IPS-11a (cell line): Measurements from ENCODE around the gene ABCA13.

ENCODE experiments used
- H3K4me3 ChIP-seq: one replicate; pipeline ENCODE4 v1.5.1; 2013; ENCODE audit warnings: low read depth, low read length, control low read depth

The ABCA13 gene

DNA sequence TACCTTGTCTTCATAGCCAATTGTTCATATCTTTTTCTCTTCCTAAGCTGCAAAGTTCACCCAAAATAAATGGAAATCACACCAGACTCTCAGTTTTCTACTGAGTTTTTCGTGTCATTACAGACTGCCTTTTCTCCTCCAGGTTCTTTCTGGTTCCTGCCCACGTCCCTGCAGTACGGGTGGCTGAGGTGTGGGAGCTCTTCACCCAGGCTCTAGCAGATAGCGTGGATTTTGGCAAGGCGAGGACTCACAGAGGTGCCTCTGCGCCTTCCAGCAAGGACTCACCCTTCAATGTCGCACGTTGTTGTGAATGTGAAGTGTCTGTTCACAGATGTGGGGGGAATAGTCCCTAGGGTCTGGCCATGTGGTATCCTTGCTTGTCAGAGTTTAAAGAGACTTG is 71.6 kb downstream of the ABCA13 start:
- H3K4me3 ChIP-seq = no peak overlapping the region

DNA sequence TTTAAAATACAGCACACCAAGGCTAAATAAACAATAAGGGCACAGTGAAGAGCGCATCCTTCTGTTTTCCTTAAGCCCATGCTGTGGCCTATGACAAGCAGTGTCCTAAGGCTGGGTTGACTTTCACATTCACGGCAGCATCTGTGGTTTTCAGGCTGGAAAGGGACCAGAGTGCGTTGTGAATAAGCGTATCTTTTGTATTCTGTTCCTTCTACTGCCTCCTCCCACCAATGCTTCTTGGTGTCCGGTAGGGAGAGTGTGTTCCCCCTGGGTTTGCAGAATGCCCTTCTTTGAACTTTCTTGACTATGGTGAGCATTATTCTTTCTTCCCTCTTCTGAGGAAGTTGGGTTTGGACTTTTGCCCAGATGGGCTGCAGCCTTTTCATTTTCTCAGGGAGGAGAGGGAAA is 73.6 kb downstream of the ABCA13 start:
- H3K4me3 ChIP-seq = no peak overlapping the region

DNA sequence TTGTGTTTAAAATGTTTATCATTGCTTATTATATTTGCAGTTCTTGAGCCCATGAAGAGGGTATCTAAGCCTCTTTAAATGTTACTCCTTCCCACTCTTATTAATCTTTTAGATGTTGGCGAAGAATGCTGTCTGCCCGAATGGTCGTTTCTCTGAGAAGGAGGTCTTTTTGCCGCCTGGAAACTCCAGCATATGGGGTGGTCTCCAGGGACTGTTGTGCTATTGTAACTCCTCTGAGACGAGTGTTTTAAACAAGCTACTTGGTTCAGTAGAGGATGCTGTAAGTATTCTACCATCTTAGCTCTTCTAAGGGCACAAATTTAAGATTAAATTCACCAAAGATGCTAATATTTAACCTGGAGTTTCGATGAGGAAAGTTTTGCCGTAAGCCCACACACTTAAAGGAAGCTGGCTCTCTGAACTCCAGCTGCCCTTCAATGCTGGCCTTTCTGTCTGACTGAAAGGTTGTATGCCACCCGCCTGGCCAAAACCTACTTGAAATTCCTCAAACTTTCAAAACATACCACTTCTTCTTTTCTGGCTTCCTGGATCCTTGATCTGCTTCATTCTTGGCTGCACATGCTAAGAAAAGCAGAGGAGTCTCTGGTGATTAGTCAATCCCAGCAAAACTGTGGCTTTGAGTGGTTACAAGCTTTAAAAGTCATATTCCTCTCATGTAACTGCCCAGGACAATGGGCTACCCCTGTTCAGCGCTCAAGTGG is 74.7 kb downstream of the ABCA13 start:
- H3K4me3 ChIP-seq = no peak overlapping the region

DNA sequence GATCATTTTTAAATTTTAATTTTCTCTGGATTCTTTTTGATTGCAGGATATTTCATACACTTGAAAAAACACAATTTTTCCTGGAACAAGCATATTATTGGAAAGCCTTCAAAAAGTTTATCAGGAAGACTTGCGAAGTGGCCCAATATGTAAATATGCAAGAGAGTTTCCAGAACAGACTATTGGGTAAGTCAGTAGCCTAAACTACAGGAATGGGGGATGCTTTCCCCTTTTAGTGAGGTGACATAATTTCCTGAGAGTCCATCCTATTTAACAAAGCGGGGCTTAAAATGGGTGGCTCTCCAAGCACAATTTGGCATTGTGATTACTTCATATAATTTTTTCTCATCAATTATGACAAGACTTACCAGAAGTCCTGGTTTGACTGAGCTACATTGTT is 77.9 kb downstream of the ABCA13 start:
- no peak overlapping the region for H3K4me3 ChIP-seq

DNA sequence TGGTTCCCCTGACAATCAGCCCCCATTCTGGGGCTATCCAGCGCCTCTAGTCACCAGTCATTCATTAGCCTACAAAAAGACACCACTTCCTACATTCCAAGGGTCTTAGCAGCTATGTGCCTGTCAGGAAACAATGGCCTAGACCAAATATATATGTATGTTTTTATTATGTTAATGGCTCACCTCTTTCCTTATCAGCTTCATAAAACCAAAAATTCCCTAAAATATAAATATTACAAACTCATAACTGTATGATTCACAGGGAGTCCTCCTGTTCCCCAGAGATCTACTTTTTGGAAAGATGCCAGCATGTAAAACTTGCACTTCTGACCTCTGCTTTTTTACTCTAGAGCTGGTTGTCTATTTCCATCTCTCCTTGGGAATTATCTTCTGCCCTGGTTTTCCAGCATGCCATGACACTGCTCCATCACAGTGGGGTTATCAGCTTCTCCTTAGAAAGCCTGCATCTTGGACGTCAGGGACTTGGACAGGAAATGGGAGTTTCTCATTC is 79.2 kb downstream of the ABCA13 start:
- H3K4me3 ChIP-seq = no peak overlapping the region

DNA sequence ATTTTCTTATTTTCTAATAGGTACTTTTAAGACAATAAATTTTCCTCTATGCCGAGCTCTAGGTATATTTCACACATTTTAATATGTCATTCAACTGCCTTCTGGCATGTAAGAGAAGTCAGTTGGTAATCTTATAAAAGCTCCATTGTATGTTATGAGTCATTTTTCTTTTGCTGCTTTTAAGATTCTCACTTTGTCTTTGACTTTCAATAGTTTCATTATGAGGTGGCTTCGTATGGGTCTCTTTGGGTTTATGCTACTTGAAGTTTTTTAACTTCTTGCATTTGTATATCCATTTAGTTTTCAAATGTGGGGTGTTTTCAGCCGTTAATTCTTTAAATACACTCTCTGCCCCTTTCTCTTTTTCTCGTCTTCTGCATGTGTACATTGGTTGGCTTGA is 80.5 kb downstream of the ABCA13 start:
- H3K4me3 ChIP-seq = no peak overlapping the region

DNA sequence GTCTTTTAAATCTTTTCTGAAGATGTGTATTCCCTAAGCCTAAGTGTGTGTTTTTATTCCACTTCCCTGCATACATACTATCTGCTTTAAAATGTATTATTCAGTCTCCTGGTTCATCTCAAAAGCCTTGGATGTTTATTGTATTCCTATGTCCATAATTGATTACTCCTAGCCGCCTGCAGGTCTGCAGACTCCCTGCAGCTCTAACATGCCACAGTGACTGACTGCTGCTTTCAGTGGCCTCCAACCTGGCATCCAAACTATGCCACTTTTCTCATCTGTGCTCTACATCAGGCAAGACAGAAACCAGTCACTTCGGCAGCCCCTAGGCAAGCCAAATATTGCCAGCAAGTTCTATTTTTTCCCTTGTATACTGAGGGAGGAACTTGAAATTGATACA is 81.7 kb downstream of the ABCA13 start:
- H3K4me3 ChIP-seq = no peak overlapping the region

DNA sequence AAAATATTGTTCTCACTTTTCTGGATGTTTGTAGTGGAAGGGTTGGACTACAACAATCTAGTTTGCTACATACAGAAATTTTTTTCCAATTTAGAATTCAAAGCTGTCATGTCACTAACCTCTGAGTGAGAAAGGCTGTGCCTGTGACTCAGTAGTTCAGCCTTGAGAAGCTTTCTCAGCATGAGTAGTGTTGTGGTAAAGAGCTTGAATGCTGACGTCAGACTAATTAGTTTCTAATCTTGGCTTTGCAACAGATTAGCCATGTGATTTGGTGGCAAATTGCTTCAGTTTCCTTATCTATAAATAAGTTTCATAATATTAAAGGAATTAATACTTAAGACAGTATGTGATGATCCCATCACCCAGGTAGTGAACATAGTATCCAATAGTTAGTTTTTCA is 83.8 kb downstream of the ABCA13 start:
- H3K4me3 ChIP-seq = no peak overlapping the region

DNA sequence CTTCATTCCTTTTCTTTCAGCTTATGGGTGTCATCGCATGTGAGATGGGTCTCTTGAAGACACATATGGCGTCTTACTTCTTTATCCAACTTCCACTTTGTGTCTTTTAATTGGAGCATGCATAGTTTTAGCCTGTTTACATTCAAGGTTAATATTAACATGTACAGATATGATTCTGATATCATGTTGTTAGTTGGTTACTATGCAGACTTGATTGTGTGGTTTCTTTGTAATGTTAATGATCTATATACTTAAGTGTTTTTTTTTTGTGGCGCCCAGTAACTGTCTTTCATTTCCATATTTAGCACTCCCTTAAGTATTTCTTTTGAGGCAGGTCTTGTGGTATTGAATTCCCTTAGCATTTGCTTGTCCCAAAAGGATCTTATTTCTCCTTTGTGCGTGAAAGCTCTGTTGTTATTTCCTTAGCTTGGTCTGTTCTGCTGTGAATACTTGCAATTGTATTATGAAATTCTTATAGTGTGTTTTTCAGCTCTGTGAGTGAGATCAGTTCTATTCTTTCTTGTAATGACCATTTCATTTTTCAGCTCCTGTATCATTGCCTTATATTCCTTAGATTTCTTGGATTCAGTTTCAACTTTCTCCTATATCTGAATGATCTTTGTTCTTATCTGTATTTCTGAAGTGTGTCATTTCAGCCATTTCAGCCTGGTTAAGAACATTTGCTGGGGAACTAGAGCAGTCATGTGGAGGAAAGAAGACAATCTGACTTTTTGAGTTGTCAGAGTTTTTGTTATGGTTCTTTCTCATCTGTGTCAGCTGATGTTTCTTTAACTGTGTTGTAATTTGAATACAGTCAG is 88.4 kb downstream of the ABCA13 start:
- no peak overlapping the region for H3K4me3 ChIP-seq

DNA sequence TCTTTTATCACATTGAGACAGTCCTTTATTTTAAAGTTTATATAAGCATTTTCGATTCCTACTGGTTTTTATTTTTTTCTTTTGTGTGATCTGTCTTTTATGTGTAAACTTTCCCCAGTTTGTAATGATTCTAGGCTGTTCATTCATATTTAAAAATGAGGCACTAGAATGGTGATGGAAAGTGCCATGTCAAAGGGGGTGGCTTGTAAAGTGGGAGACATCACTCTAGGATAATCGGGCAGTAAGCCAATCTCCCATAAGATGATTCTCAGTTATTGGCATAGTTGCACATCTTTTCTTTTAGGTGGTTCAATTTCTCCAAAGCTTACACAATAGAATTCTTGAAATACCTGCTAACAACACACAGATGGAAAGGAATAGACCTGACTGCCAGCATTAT is 90.4 kb downstream of the ABCA13 start:
- H3K4me3 ChIP-seq = no peak overlapping the region

DNA sequence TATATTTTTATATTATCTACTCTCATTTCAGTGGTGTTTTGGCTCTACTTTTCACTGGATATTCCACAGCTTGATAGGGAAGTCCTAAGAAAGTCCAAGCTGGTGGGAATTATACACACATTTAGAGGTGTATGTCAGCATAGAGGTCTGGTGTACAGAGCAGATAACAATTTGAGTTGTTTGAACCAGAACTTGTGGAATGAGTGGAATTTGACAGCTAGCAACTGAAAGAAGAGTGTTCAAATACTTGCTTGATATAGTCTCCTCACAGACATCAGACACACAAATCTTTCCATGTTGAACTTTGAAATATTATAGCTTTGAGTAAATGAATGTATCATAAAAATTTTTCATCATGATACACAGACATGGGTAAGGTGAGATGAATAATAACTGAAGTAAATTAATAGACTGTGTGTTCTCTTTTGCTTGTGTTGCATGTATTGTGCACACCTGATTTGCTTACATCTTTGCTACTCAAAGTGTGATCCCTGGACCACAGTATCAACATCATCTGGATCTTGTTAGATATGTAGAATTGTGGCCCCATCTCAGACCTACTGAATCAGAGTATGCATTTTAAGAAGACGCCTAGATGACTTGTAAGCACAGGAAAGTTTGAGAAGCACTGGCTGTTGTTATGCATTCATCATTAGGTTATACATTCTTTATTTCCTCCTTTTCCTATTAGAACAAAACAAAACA is 91.5 kb downstream of the ABCA13 start:
- H3K4me3 ChIP-seq = no peak overlapping the region

DNA sequence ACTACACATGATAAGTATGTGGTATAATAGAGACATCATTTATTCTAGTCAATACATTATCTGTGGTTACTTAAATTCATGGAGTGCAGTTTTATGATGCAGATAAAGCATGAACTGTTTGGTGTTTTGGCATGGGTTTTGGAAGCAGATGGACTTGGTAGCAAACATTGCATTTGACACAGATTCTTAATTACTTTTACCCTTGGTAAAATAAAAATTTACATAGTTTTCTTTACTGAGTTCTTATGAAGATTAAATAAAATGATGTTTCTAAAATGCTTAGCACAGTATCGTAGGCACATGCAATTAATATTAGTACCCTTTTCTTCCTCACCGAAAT is 92.0 kb downstream of the ABCA13 start:
- H3K4me3 ChIP-seq = no peak overlapping the region

DNA sequence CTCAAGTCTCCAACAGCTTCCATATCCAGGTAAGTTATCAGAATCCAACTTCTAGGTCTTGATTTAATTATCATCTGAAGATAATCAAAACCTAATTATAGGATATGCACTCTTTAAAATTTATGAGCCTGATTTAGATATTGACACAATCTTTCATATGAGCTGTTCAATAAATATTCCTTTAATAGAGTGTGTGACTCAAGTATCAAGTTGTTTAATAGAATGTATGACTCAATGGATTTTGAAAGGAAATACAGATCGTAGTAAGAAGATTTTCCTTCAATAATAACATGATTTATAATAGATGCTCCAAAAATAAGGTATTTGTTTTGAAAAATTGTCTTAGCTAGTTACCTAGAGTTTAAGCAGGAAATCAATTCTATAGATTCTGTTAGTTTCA is 97.8 kb downstream of the ABCA13 start:
- no peak overlapping the region for H3K4me3 ChIP-seq

DNA sequence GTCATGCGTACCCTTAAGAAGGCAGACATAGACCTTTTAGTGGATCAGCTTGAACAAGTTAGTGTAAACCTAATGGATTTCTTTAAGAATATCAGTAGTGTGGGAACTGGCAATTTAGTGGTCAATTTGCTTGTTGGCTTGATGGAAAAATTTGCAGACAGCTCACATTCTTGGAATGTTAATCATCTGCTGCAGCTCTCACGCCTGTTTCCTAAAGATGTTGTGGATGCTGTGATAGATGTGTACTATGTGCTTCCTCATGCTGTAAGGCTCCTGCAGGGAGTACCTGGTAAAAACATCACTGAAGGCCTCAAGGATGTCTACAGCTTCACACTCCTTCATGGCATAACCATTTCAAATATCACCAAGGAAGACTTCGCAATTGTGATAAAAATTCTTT is 103.4 kb downstream of the ABCA13 start:
- H3K4me3 ChIP-seq = no peak overlapping the region

DNA sequence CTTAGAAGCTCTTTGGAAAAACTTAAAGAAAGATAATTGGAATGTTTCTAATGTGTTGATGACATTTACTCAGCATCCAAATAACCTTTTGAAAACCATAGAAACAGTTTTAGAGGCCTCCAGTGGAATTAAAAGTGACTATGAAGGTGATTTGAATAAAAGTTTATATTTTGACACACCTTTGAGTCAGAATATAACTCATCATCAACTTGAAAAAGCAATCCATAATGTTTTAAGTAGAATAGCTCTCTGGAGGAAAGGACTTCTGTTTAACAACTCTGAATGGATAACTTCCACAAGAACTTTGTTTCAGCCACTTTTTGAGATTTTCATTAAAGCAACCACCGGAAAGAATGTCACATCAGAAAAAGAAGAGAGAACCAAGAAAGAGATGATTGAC is 108.2 kb downstream of the ABCA13 start:
- H3K4me3 ChIP-seq = no peak overlapping the region

DNA sequence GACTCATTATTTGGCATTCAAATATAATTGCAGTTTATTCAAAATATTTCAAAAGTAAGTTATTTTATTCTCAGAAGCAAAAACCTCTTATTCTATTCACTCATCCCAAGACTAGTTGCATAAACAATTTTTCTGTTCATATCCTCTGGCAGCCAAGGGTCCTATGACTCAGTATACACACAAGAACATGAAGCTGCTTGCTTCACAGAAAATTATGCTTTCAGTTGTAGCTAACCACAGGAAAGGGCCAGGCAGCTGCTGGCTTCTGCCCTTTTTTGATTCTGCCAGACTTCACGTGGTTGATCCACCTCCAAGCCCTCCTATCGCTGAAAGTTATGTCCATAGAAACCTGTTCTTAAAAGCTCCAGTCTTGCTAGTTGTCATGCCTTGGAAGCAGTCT is 108.8 kb downstream of the ABCA13 start:
- H3K4me3 ChIP-seq = no peak overlapping the region

DNA sequence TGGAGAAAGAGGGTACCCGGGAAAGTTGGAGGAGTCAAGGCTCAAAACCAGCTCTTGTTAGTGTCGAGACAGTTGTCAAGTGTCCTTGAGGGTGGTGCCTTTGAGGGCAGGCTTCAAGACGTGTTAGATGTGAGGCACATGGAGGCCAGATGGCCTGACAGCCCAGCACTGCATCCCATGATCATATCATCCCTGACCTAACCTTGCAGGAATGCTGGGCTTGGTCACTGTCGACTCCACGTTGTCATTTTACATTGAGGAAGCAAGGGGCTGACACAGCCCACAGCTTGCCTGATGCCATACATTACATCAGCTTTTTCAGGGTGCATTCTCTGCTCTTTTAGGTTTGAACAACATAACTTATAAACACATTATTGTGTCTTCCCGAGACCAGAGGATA is 114.1 kb downstream of the ABCA13 start:
- no peak overlapping the region for H3K4me3 ChIP-seq

DNA sequence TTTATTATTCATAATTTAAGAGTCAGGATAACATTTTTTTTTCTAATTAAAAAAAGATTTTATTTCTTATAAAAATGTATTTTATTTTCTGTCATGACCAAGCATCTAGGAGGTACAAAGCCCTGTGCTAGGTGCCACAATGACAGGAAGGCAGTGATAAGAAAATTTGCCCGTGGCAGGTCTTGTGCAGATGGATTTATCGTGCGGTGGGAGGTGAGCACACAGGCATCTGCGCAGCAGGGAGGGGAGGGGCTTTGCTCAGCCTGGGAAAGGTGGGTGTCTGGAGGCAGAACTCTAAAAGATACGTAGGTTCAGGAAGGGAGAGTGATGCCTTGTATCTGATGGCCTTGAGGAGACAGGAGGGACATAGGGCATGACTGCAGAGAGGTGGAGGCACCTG is 115.6 kb downstream of the ABCA13 start:
- H3K4me3 ChIP-seq = no peak overlapping the region

DNA sequence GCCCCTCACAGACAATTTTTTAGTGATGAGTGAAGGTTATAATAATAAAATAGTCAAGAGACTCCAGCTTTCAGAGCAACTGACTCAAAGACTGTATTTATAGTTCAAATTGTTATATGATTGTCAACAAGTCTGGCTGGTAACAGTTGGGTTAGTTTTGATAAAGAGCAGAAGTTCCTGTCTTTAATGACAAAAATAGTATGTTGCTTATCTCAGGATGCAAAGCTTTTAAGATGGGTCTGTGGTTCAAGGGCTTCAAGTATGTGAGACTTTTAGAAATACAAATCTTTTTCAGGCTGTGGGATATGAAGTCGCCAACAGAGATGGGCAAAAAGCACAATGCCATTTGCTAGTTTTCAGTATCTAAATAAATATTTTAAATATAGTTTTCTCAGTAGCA is 118.4 kb downstream of the ABCA13 start:
- no peak overlapping the region for H3K4me3 ChIP-seq

DNA sequence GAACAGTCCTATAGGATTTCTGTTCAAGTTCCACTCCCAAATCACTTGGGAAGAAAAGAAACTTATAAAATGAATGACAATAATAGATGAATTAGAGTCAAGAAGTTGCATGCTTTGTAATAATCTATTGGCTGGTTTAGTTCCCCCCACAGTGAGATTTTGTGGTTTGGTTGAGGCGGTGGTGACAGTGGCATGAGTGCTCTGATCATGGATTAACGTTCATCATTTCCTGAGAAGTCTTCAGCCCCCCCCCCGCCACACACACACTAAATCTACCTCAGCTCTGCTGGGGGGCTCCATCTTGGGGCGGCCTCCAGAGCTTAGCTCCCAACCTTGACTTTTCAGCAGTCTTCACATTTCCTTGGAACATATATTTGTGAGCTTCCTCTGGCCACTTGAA is 121.7 kb downstream of the ABCA13 start:
- no peak overlapping the region for H3K4me3 ChIP-seq

DNA sequence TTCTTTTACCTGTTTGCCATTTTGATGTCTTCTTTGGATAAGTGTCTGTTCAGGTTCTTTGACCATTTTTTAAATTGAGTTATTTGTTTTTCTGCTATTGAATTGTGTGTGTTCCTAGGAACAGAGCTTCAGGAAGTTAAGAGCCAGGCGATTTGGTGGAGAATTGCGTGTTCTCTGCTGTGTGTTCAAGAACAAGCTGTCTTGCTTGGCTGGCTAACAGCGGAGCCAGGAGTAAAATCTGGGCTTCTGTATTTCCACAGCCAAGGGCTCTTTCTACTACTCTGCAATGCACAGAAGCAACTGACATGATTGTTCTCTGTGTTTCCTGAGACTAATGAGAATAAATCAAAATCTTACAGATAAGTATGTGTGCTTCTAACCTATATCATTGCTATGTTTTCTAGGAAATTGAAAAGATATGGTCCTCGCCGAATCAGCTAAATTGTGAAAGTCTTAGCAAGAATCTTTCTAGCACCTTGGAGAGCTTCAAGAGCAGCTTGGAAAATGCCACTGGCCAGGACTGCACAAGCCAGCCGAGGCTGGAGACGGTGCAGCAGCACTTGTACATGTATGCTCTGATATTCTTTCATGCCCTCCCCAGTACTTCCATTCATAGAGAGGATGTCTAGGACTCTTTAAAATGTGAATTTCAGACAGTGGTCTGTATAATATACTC is 124.2 kb downstream of the ABCA13 start:
- H3K4me3 ChIP-seq = no peak overlapping the region
